CD1c-positive myeloid dendritic cell (primary cell): ENCODE measurements around the gene SLC25A23.
"Not testable (repeated sequence)": the region's sequence is repeated elsewhere in the genome, so short reads cannot be mapped to it uniquely, and the experiment has no call there.

Experiments used
- DNase-seq: peaks from one replicate; pipeline ENCODE4 v3.0.0-alpha.2; 2016; ENCODE audit errors: extremely low spot score

Gene SLC25A23

DNA sequence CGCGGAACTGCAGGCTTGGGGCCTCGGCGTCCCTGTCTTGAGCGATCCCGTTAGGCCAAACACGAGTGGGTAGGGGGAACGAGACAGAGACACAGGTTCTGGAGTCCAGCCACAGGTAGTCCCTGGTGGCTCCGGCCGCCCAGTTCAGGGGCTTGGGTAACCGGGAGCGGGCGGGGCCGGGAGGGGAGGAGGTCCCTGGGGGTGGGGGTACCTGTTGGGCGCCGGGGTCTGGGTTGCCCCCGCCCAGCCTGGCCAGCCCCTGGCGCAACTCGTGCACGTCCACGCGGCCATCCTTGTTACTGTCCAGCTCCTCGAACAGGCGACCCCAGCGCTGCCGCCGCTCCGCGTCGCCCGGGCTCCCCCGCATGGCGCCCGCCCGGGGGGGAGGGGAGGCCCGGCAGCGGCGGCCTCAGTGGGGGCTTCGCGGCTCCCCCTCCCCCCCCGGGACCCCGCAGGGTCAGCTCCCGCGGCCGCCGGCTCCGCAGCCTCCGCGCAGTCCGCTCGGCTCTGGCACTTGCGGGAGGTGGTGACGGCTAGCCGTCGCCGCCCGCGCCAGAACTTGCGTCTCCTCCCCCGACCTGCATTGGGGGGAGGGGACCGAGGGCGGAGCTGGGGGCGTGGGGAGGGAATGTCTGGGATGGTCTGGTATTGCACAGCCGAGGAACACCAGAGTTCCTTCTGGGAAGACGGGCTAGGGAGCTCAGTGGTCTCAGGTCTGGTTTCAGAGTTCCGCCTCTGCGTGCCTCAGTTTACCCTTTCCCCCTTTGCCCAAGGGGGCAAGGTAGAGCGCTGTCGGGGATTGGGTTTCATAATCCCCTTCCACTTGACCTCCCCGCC is at the start of gene SLC25A23:
TSS of gene SLC25A23 (minus strand) at position 531 of the 837 bp plus-strand sequence. CDS start at position 367, 164 bp downstream.
- DNase-seq, result peak; percentile 30

GRCh38 chr19:6508028-6508771 is 48.6 kb upstream of the SLC25A23 start:
- DNase-seq, result not testable (repeated sequence)

DNA sequence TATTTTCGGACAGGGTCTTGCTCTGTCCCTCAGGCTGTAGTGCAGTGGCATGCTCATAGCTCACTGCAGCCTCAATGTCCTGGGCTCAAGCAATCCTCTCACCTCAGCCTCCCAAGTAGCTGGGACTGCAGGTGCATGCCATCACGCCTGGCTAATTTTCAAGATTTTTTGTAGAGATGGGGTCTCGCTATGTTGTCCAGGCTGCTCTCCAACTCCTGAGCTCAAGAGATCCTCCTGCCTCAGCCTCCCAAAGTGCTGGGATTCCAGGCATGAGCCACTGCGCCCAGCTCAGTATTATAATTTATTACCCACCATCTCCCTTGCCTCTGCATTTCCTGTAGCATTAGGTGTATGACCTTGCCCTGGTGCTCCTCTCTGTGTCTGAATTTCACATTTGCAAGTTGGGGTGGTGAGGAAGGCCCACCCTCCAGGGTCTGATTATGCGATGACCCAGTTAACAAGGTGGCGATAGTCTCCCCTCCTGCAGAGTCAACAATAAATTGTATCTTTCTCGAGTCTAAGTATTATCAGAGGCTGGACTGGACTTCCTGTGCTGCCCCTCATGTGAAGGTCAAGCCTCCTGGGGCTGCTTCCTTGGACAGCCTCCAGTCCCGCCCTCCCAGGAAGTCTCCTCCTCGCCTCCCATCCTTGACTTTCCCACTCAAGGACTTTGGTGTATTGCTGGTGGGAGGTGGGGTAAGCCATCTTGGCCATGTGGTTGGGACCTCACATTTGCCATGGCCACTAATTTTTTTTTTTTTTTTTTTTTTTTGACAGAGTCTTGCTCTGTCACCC is 44.0 kb upstream of the SLC25A23 start:
- DNase-seq, result no peak

- DNase-seq, result no peak
These were observed 42.4 kb upstream of the SLC25A23 start, which contains the start of gene TUBB4A for GRCh38 chr19:6501740-6502648. TSS of gene TUBB4A (minus strand) at chr19:6502309. CDS start at chr19:6502212, 97 bp downstream.

- no peak for DNase-seq
These were observed 41.5 kb upstream of the SLC25A23 start for GRCh38 chr19:6500837-6501739.

DNA sequence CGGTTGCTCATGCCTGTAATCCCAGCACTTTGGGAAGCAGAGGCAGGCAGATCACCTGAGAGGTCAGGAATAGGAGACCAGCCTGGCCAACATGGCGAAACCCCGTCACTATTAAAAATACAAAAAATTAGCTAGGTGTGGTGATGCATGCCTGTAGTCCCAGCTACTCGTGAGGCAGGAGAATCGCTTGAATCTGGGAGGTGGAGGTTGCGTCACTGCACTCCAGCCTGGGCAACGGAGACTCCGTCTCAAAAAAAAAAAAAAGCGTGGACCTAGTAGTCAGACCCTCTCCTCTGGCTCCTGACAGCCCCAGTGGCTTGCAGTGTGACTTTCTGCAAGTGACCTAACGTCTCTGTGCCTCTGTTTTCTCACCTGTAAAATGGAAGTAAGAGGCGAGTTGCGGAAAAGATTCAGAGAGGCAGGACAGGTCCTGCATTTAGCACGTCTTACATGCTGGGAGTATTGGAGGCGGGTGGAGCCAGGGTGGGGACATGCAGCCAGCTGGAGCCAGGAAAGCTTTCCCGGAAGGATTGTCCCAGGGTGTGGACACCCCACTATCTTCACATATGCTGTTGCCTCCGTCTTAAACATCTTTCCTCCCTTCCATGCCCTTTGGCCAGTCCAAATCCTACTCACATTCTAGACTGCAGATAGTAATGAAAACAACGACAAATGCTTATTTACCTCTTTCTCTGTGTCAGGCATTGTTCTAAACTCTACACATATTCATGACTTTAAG is 39.6 kb upstream of the SLC25A23 start:
- no peak for DNase-seq

- DNase-seq, result peak; percentile 83
These were observed 38.9 kb upstream of the SLC25A23 start for GRCh38 chr19:6498294-6499036.

DNA sequence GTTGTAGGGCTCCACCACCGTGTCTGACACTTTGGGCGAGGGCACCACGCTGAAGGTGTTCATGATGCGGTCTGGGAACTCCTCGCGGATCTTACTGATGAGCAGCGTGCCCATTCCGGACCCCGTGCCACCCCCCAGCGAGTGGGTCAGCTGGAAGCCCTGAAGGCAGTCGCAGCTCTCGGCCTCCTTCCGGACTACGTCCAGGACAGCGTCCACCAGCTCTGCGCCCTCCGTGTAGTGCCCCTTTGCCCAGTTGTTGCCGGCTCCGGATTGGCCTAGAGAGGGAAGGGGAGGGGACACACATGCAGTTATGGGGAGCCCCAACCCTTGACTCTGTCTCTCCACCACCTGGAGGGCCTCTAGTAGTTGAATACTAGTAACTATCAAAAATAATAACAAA is 36.4 kb upstream of the SLC25A23 start:
- no peak for DNase-seq

- DNase-seq, result no peak
These were observed 34.9 kb upstream of the SLC25A23 start for GRCh38 chr19:6494438-6495036.

DNA sequence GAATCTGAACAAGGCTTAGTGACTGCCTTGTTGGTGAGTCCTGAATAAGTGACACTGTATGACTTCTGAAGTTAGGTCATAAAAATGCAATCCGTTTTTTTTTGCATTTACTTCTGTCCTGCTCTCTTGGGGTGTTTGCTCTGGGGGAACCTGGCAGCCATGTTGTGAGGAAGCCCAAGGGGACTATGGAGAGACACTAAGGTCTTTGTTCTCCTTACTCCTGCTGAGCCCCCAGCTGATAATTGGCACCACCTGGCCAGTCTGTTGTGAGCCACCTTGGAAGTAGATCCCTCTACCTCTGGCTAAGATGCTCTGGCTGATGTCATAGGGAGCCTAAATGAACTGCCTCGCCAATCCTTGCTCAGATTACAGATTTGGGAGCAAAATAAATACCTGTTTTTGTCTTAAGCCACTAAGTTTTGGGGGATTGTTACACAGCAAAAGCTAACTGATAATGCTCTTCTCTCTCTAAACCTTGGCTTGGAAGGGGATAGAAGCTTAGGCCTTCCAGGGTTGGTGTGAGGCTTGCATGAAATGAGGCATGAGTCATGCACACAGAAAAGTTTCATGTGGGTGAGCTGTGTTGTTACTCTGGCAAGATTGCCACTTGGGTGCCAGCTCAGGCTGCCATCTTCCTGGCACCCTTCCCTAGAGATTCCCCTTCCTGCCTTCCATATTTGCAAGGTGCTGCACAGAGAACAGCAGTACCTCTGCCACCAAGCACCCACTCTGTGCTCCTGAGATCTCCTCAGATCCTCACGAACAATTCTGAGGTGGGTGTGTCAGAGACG is 32.4 kb upstream of the SLC25A23 start:
- DNase-seq, result no peak

GRCh38 chr19:6490134-6490533 is 30.5 kb upstream of the SLC25A23 start:
- no peak for DNase-seq

DNA sequence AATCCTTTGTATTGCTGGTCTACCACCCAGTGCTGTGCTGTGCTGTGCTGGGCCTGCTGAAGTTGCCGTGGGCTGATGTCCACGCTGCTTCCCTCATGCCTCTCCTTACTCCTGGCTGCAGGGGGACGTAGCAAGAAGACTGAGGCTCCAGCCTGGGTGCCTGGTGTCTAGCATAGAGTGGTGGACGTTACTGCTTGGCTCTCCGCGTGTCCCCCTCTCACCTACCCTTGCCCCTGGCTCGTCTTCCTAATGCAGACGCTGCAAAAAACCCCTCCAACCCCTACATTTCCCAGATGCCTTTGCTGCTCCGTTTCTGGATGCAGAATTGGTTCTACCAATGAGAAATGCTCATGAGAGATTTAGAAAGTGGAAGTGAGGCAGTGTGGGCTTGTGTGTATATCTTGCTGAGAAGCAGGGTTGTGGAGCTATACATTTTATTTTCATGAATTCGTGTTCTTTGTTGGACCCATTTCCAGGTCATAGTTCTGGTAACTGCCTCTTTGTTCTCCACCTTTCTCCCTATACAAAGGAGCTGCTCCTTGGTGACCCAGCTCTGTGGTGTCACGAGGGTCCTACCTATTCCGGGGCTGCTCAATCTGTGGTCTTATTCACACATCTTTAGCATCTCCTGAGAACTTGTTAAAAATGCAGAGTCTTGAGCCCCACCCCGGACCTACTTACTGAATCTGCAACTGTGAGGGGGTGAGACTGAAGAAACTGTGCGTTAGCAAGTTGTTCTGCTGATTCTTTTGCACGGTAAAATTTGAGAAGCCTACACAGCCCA is 29.9 kb upstream of the SLC25A23 start:
- peak; percentile 43 for DNase-seq

- no peak for DNase-seq
These were observed 25.2 kb upstream of the SLC25A23 start for GRCh38 chr19:6484831-6485230.

DNA sequence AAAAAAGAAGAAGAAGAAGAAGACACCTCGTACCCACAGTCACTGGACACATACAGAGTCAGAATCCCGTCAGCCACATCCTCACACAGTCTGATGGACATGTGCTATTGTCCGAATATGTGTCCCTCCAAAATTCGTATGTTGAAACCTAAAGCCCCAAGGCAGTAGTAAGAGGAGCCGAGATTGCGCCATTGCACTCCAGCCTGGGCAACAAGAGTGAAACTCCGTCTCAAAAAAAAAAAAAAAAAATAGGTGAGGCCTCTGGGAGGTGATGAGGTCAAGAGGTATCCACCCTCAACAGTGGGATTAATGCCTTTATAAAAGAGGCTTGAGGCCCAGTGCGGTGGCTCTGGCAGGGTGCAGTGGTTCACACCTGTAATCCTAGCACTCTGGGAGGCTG is 24.6 kb upstream of the SLC25A23 start:
- DNase-seq, result no peak

DNA sequence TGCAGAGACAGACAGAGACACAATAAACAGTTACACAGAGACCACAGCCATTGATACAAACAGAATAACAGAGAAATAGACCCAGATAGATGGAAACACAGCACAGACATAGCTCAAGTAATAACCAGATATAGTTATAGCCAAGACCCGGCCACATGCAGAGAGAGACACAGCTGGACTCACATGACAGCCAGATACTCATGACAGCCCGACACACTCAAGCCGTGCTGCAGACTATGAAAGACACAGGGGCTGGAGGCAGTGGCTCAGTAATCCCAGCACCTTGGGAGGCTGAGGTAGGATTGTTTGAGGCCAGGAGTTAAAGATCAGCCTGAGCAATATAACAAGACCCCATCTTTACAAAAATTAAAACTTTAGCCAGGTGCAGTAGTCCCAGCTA is 23.6 kb upstream of the SLC25A23 start:
- DNase-seq, result no peak

GRCh38 chr19:6482343-6482686 is 22.7 kb upstream of the SLC25A23 start:
- no peak for DNase-seq
